Erythroblast (primary cell): ENCODE data around the gene ORC1.

Experiments
- DNase-seq, 2 experiments: peaks; one replicate each; lab custom pipeline; 2025; lab: John Stamatoyannopoulos, UW
- GATA1 ChIP-seq: IDR thresholded peaks from 2 replicates; pipeline ENCODE4 v1.6.1; 2011; ENCODE audit warnings: low read depth, mild to moderate bottlenecking, control low read depth, low read length, moderate library complexity
- POLR2A ChIP-seq: IDR thresholded peaks from 2 replicates; pipeline ENCODE4 v1.6.1; 2011; ENCODE audit warnings: mild to moderate bottlenecking, low read length

ORC1 gene

DNA sequence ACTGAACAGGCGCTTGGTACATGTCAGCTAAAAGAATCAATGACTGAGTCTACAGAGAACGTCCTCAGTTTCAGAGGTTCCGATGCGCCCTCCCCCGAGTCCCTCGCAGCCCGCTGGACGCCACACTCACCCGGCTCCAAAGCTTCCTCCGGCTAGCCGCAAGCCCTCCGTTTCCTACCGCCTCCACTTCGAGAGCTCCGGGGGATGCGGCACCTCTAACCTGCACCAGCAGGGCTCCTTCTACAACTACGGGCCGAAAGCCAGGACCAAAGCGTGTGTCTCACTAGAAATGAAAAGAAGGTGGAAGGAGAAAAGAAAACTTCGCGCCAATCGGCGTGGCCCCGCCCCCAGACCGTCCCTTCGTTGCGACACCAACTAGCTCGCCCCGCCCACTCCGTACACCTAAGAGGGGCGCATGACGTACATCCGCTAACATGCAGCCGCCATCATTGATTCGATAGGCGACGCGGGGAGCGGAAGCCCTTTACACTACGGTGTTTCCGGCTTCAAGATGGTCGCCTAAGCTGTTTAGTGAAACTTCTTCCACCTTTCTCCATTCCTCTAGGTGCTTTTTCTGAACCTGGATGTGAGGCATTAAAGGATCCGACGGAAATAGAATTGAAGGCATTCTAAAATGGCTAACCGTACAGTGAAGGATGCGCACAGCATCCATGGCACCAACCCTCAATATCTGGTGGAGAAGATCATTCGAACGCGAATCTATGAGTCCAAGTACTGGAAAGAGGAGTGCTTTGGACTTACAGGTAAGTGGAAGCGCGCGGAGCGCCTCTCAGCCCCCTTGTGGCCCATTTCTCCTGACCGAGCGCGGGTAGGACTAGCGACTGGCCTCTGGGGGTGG, at the start of gene ORC1, which contains the start of gene PRPF38A:
ORC1 (minus strand) TSS at position 308 of the 859 bp plus-strand sequence. CDS start 2,200 bp downstream, outside the sequence.
PRPF38A (plus strand) TSS at position 487 of the 859 bp plus-strand sequence; CDS start at position 635, 148 bp downstream.
- peak; percentile 99 for DNase-seq
- TF ChIP-seq POLR2A (peak; percentile 95), GATA1 (no peak)

DNA sequence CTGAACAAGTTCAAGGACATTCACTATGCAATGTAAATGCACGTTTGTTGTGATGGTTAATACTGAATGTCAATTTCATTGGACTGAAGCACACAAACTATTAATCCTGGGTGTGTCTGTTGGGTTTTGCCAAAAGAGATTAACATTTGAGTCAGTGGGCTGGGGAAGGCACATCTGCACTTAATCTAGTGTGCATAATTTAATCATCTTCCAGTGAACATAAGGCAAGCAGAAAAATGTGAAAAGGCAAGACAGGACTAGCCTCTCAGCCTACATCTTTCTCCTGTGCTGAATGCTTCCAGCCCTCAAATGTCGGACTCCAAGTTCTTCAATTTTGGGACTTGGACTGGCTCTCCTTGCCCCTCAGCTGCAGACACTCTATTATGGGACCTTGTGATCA, 40.2 kb upstream of the ORC1 start:
- no peak for TF ChIP-seq POLR2A
- TF ChIP-seq GATA1, result no peak
- DNase-seq, result no peak

DNA sequence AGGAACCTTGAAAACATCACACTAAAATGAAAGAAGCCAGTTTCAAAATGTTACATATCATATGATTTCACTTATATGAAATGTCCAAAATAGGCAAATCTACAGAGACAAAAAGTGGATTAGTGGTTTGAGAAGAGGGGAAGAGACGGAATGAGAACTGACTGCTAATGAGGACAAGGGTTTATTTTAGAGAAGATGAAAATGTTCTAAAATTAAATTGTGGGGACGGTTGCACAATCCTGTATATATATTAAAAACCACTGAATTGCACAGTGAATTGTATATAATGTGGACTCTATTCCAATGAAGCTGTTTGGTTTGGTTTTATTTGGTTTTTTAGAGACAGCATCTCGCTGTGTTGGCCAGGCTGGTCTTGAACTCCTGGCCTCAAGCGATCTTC, 35.8 kb upstream of the ORC1 start:
- no peak for DNase-seq
- TF ChIP-seq GATA1, result no peak
- TF ChIP-seq POLR2A, result no peak

DNA sequence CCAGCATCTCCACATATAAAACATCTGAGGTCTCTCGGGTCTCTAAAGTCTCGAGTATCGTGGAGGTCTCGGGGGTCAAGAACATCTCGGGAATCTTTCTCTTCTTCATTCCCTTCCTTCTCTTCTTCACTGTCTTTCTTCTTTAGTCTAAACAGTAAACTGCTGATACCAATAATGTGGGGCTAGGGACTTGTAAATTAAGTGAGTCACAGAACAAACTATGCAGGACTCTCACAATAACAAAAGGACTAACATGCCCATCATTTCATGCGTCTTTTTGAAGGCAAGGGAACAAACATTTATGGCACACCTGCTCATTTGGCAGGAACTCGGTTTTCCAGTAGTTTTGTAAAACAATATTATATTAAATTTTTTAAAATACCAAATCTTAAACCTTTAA, 32.6 kb upstream of the ORC1 start:
- no peak for TF ChIP-seq GATA1
- TF ChIP-seq POLR2A, result no peak
- no peak for DNase-seq

DNA sequence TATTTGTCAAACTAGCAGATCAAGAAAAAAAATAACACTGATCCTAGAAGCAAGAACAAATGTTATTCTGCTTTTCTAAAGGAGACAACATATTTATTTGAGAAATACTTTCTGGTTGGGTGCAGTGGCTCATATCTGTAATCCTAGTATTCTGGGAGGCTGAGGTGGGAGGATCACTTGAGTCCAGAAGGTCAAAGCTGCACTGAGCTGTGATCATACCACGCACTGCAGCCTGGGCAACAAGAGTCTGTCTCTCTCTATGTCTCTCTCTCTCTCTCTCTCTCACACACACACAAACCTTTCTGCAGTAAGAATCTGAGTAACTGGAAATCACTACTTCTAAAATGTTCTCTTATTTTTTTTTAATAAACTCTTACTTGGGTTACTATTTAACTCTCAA, 31.4 kb upstream of the ORC1 start:
- DNase-seq, result no peak
- TF ChIP-seq GATA1 (no peak), POLR2A (no peak)

DNA sequence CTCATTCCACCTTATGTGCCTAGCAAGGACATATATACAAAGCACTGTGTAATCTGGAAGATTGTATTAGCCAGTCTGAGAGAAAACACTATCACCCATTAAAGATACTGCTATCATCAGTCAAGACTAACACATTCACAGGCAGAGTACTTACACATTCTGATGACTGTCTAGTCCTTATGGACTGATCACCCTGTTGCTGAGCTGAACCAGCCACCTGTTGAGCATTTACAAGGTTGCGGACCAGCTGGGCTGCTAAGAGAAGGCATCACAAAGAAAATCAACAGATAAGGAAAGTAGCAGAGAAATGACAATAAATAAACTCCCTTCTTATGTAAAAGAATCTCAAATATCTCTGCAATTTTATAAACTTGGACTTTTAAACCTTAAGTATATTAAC, 31.0 kb upstream of the ORC1 start:
- TF ChIP-seq POLR2A, result no peak
- TF ChIP-seq GATA1, result no peak
- DNase-seq, result peak in 1 of 2 experiments; percentile 4

DNA sequence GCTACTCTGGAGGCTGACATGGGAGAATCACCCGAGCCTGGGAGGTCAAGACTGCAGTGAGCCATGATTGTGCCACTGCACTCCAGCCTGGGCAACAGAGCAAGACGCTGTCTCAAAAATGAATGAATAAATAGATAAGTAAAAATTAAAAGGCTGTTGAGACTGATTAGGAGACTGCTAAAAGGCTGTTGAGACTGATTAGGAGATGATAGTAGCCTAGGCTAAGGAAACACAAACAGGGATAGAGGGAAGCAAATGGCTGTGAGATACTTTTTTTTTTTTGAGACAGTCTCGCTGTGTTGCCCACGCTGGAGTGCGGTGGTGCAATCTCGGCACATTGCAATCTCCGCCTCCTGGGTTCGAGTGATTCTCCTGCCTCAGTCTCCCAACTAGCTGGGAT, 28.6 kb upstream of the ORC1 start:
- TF ChIP-seq GATA1 (no peak), POLR2A (no peak)
- peak; percentile 37 to 78 for DNase-seq

DNA sequence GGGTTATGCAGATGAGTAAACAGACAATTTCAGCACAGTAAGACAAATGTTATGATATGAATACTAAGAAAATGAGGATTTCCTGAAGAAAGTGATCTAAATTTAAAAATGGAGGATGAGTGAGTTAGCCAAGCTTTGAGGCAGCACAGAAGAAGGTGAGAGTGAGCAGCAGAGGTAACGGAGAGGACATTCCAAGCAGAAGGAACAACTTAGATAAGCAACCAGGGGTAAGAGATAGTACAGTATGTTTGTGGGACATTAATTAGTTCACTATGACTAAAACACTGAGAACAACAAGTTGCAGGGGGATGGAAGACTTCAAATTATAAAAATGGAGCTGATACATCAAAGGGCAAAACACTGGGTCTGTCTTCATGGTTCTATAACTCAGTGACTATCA, 22.9 kb upstream of the ORC1 start:
- DNase-seq, result no peak
- no peak for TF ChIP-seq GATA1
- TF ChIP-seq POLR2A, result no peak

DNA sequence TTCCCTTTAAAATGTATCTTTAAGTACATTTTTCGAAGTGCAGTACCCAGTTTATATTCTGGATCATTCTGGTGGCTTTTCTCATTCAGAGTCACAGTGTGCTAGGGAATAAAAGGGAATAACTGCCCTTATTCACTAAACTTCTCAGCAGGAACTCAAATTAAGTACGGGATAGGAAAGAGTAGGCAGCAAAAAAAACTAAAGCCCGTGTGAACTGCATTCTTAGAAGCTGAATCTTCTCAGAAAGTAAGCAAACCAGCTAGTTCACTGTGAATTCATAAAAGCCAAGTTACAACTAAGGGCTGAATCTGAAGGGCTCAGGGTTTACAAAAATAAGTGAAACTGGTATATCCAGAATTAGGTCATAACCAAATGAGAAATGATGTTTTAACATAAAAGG, 22.1 kb upstream of the ORC1 start:
- DNase-seq, result no peak
- TF ChIP-seq POLR2A (no peak), GATA1 (no peak)

DNA sequence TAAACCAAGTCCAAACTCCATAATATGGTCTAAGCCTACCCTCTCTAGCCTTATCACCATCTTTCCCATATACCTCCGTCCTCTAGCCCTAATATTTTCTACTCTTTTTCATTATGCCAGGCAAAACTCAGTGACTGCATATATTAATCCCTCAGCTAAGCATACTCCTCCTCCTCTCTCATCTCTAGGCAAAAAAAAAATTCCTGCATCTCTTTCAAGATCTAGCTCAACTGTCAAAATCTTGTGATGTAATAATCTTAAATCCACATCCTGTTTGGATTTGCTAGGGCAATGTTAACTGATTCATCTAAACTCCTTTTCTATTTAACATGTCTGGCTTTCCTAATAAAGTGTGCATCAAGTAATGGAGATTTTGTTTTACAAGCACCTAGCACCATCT, 20.6 kb upstream of the ORC1 start:
- DNase-seq, result no peak
- TF ChIP-seq GATA1, result no peak
- TF ChIP-seq POLR2A, result no peak

DNA sequence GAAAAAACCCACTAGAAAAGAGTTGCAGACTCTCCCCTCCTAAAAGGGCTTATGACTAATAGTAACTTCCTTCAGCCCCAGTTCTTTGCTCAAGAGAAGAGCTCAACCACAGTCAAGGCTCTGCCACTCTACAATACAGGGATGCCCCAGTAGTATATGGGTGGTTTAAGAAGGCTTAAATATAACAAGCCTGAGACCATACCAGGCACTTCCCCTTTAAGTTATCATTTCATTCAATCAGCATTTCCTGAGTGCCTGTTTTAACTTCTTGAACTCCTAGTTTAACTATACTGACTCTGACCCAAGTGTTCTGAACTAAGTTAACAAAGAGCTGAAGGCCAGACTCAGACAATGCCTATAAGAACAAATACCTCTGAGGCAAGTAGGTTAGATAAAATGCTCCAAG, 20.0 kb upstream of the ORC1 start:
- DNase-seq, result no peak
- TF ChIP-seq POLR2A, result no peak
- TF ChIP-seq GATA1, result no peak

DNA sequence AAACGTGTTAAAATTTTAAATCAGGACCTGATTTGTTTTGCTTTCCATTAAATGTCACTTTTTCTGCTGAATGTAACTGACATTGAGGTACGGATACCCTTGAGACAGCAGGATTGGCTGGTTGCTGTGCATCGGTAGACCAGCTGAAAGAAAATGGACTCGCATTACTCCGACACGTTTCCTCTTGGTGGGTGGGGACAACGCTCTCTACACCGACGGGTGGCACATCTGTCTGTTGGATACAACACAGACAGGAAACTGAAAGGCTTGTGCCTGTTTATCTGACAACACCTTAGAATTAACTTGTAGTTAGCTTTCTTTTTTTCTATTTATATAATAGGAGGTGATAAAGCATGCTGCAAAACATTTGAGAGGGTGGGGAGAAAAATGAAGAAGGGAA, 19.5 kb upstream of the ORC1 start:
- no peak for TF ChIP-seq GATA1
- no peak for TF ChIP-seq POLR2A
- peak; percentile 11 to 14 for DNase-seq

DNA sequence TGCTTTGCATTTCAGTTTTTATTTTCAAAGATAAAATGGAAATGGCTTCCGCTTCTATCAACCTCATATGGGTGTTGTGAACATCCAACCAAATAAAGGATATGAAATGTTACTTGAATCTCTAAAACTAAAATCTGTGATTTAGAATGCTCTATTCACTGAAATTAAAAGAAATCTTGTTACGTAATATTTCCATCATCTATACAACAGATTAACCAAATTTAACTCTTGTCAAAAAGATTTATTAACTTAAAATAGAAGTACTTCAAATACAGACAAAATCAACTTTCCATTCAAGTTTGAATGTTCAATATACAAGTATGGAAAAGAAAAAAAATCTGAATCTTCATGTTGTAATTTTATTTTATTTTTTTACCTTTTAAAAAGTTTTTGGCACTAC, 18.8 kb upstream of the ORC1 start:
- TF ChIP-seq POLR2A (no peak), GATA1 (no peak)
- DNase-seq, result no peak

DNA sequence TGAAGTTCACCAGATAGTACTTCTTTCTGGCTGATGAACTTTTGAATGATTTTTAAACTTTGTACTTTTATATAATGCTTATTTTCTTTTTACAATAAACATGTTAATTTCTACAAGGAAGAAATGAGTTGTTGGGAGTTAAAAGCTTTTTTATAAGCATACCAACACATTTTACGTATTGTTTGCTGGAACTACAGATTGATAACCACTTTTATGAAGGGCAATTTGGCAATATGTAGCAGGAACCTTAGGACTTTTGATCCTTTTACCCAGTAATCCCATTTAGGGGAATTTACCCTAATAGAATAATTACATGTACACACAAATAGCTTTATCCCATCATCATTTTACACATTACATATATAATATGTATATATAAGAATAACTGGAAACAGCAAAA, 16.5 kb upstream of the ORC1 start:
- DNase-seq, result no peak
- TF ChIP-seq GATA1 (no peak), POLR2A (no peak)

DNA sequence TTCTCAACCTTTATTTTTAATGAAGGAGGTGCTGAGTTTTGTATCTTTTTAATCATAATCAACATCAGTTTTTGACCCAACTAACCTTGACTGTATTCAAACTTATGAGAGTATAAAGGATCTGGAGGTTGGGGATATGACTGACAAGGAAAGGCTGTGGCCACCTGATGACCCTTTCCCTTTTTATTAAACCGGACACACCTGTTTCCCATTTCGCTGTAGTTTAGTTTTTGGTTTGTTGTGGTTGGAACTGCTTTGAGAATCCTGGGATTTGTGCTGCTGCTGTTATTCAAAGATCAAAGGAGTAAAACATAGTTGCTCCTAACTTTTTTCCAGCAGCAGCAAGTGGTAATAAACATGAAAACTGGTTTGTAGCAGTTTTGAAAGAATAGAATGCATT, 12.6 kb upstream of the ORC1 start:
- TF ChIP-seq POLR2A (no peak), GATA1 (no peak)
- DNase-seq, result no peak
